AG04449 (cell line): ENCODE measurements around the gene TPSD1.

Experiments
- CTCF ChIA-PET: fragments of 350-600 bp; formaldehyde crosslinking; extraction: SDS; loops from one replicate; lab custom pipeline; 2021; ENCODE audit warnings: antibody characterized with exemption; lab: Yijun Ruan, JAX
- POLR2A ChIA-PET: fragments of 400-600, 350-600 bp; formaldehyde crosslinking; extraction: SDS; loops from one replicate; lab custom pipeline; 2020; ENCODE audit warnings: antibody characterized with exemption, inconsistent platforms; lab: Yijun Ruan, JAX
- DNase-seq: peaks from one replicate; pipeline ENCODE4 v3.0.0-alpha.2; 2010; ENCODE audit warnings: low read depth, low spot score
- H3K4me3 ChIP-seq: 2 replicates; pipeline ENCODE4 v1.5.1; 2011; ENCODE audit warnings: low read depth, mild to moderate bottlenecking, control low read depth, low read length
- CTCF ChIP-seq: IDR thresholded peaks from one replicate; pipeline ENCODE4 v1.5.1; 2011; ENCODE audit warnings: mild to moderate bottlenecking, moderate library complexity, low read length, control low read depth, inconsistent platforms; ENCODE audit not compliant: insufficient read depth; ENCODE audit errors: missing control alignments

The TPSD1 gene

GRCh38 chr16:1220098-1220728 lies 35.7 kb upstream of the TPSD1 start:
- CTCF ChIA-PET = no interaction called here
- H3K4me3 ChIP-seq = no peak overlapping the region
- POLR2A ChIA-PET = no interaction called here
- TF ChIP-seq CTCF = no peak
- no peak for DNase-seq

GRCh38 chr16:1220841-1221627 lies 34.8 kb upstream of the TPSD1 start:
- no peak for TF ChIP-seq CTCF
- H3K4me3 ChIP-seq = no peak overlapping the region
- no peak for DNase-seq
- POLR2A ChIA-PET = no interaction called here
- CTCF ChIA-PET = no interaction called here

GRCh38 chr16:1221628-1222552 lies 34.0 kb upstream of the TPSD1 start:
- no peak overlapping the region for H3K4me3 ChIP-seq
- TF ChIP-seq CTCF = no peak
- CTCF ChIA-PET = no interaction called here
- DNase-seq = no peak
- POLR2A ChIA-PET = no interaction called here

- DNase-seq = no peak
- CTCF ChIA-PET = no interaction called here
- POLR2A ChIA-PET = no interaction called here
- no peak overlapping the region for H3K4me3 ChIP-seq
- no peak for TF ChIP-seq CTCF
These were observed 33.1 kb upstream of the TPSD1 start for GRCh38 chr16:1222553-1223354.

- H3K4me3 ChIP-seq = no peak overlapping the region
- DNase-seq = no peak
- POLR2A ChIA-PET = no interaction called here
- no peak for TF ChIP-seq CTCF
- CTCF ChIA-PET = no interaction called here
These were observed 32.3 kb upstream of the TPSD1 start for GRCh38 chr16:1223355-1224214.
